Neuronal stem cell (in vitro differentiated cells): ENCODE results near the gene SLC30A9.
A peak's percentile ranks its signal among the peaks of the same experiment; 100 is the strongest.

Experiments
- DNase-seq: peaks from one replicate; pipeline ENCODE4 v3.0.0-alpha.2; 2013; ENCODE audit warnings: low spot score
- H2AFZ ChIP-seq: one replicate; pipeline ENCODE4 v1.6.1; 2013; ENCODE audit warnings: mild to moderate bottlenecking, low read length, inconsistent platforms
- H2AK5ac ChIP-seq: 2 replicates; pipeline ENCODE4 v1.6.1; 2013; ENCODE audit warnings: low read depth, mild to moderate bottlenecking, inconsistent platforms, low read length, moderate library complexity, mixed read lengths
- H2BK120ac ChIP-seq: 2 replicates; pipeline ENCODE4 v1.6.1; 2013; ENCODE audit warnings: low read depth, mild to moderate bottlenecking, inconsistent platforms, low read length, moderate library complexity, mixed read lengths
- H2BK12ac ChIP-seq: one replicate; pipeline ENCODE4 v1.6.1; 2013; ENCODE audit warnings: low read length, inconsistent platforms
- H2BK15ac ChIP-seq: 2 replicates; pipeline ENCODE4 v1.6.1; 2013; ENCODE audit warnings: mild to moderate bottlenecking, low read length, inconsistent platforms, mixed read lengths
- H2BK5ac ChIP-seq: one replicate; pipeline ENCODE4 v1.6.1; 2013; ENCODE audit warnings: inconsistent platforms, mild to moderate bottlenecking, low read length, moderate library complexity
- H3K14ac ChIP-seq: one replicate; pipeline ENCODE4 v1.6.1; 2013; ENCODE audit warnings: low read length, inconsistent platforms
- H3K18ac ChIP-seq: 2 replicates; pipeline ENCODE4 v1.6.1; 2013; ENCODE audit warnings: low read length, inconsistent platforms
- H3K23ac ChIP-seq: 2 replicates; pipeline ENCODE4 v1.6.1; 2013; ENCODE audit warnings: low read depth, mild to moderate bottlenecking, mixed read lengths, low read length, inconsistent platforms; ENCODE audit not compliant: poor library complexity
- H3K27ac ChIP-seq: replicated peaks from 3 replicates; pipeline ENCODE4 v1.5.1; 2013; ENCODE audit warnings: low read length, inconsistent platforms
- H3K27me3 ChIP-seq, 3 experiments: 2 replicates each; pipeline ENCODE4 v1.6.1; 2013; ENCODE audit warnings: low read length in 3 of 3, mild to moderate bottlenecking in 2 of 3, inconsistent platforms in 1 of 3, low read depth in 1 of 3, mixed read lengths in 1 of 3, moderate library complexity in 1 of 3; ENCODE audit not compliant: control insufficient read depth in 3 of 3, insufficient read depth in 3 of 3
- H3K36me3 ChIP-seq, 2 donors: replicated peaks in 1 of 2; 2 replicates each; pipeline ENCODE4 v1.6.1; 2013; ENCODE audit warnings: low read length in 2 of 2; ENCODE audit not compliant: control insufficient read depth in 2 of 2, insufficient read depth in 2 of 2
- H3K4ac ChIP-seq: 2 replicates; pipeline ENCODE4 v1.6.1; 2013; ENCODE audit warnings: inconsistent platforms, mild to moderate bottlenecking, low read length, moderate library complexity
- H3K4me1 ChIP-seq, 2 donors: 1 replicate in 1 of 2; 2 replicates in 1 of 2; pipeline ENCODE4 v1.6.1; 2013; ENCODE audit warnings: low read length in 2 of 2, low read depth in 1 of 2; ENCODE audit not compliant: control insufficient read depth in 2 of 2, insufficient read depth in 1 of 2
- H3K4me2 ChIP-seq: one replicate; pipeline ENCODE4 v1.6.1; 2013; ENCODE audit warnings: mild to moderate bottlenecking, low read length, inconsistent platforms; ENCODE audit not compliant: insufficient read depth, poor library complexity, severe bottlenecking
- H3K4me3 ChIP-seq, 2 donors: 2 replicates each; pipeline ENCODE4 v1.5.1; 2013; ENCODE audit warnings: low read length in 2 of 2, mild to moderate bottlenecking in 2 of 2, inconsistent platforms in 1 of 2, moderate library complexity in 1 of 2
- H3K79me1 ChIP-seq: one replicate; pipeline ENCODE4 v1.6.1; 2013; ENCODE audit warnings: low read depth, mild to moderate bottlenecking, inconsistent platforms, low read length, moderate library complexity
- H3K9ac ChIP-seq: one replicate; pipeline ENCODE4 v1.6.1; 2013; ENCODE audit warnings: mild to moderate bottlenecking, low read depth, low read length, inconsistent platforms; ENCODE audit not compliant: poor library complexity
- H3K9me3 ChIP-seq, 2 donors: replicated peaks in 1 of 2; 2 replicates each; pipeline versions ENCODE3 to v1.6.1; 2013; ENCODE audit warnings: low read length in 2 of 2, mild to moderate bottlenecking in 2 of 2, inconsistent platforms in 1 of 2, low read depth in 1 of 2, mixed read lengths in 1 of 2, moderate library complexity in 1 of 2; ENCODE audit not compliant: control insufficient read depth in 2 of 2, insufficient read depth in 1 of 2
- H4K8ac ChIP-seq: one replicate; pipeline ENCODE4 v1.6.1; 2013; ENCODE audit warnings: low read depth, mild to moderate bottlenecking, inconsistent platforms, low read length, moderate library complexity
- H4K91ac ChIP-seq: one replicate; pipeline ENCODE4 v1.6.1; 2013; ENCODE audit warnings: low read length, low read depth, mild to moderate bottlenecking, inconsistent platforms; ENCODE audit not compliant: poor library complexity
- WGBS, 2 donors: extraction: QIAGEN DNeasy Blood & Tissue Kit; methylation state at CpG; one replicate each; pipeline ENCODE4 v1.1.7; 2013; ENCODE audit warnings: missing lambda C conversion rate in 2 of 2, mixed read lengths in 1 of 2; ENCODE audit not compliant: insufficient read length in 2 of 2, insufficient replicate concordance in 1 of 2; ENCODE audit errors: extremely low coverage in 2 of 2; 5-methylcytosine and 5-hydroxymethylcytosine counted together

The SLC30A9 gene

DNA sequence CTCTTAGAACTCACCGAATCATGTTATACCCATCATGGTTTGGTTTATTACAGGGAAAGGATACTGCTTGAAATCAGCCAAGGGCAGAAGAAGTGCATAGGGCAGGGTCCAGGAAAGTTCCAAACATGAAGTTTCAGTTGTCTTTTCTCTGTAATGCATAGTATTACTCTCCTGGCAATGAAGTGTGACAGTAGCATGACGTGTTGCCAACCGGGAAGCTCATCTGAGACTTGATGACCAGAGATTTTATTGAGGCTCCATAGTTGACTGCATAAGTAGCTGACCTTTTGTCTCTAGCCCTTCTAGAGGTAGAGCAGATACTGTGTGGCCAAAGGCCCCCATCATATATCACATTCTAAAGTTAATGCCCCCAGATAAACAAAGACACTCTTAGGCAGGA lies 90.0 kb downstream of the SLC30A9 start:
- no peak overlapping the region for H4K8ac ChIP-seq
- no peak overlapping the region for H3K18ac ChIP-seq
- no peak overlapping the region for H3K9ac ChIP-seq
- H2BK15ac ChIP-seq = no peak overlapping the region
- WGBS, 2 donors = no CpG with 5 or more reads among the region's 3 CpGs
- no peak overlapping the region for H2BK12ac ChIP-seq
- H3K36me3 ChIP-seq = peaks cover 4 to 52% of the 10 kb centered on the region in 2 donors
- H3K4ac ChIP-seq = no peak overlapping the region
- H3K4me3 ChIP-seq = no peak overlapping the region
- H3K27ac ChIP-seq = no peak overlapping the region
- no peak for DNase-seq
- H3K23ac ChIP-seq = no peak overlapping the region
- no peaks in the 10 kb centered on the region for H3K27me3 ChIP-seq
- no peak overlapping the region for H2BK120ac ChIP-seq
- no peaks in the 10 kb centered on the region for H3K4me1 ChIP-seq
- H3K14ac ChIP-seq = no peak overlapping the region
- H2BK5ac ChIP-seq = no peak overlapping the region
- no peaks in the 10 kb centered on the region for H3K79me1 ChIP-seq
- no peak overlapping the region for H4K91ac ChIP-seq
- no peaks in the 10 kb centered on the region for H3K9me3 ChIP-seq
- no peak overlapping the region for H3K4me2 ChIP-seq
- no peak overlapping the region for H2AK5ac ChIP-seq
- H2AFZ ChIP-seq = no peak overlapping the region

DNA sequence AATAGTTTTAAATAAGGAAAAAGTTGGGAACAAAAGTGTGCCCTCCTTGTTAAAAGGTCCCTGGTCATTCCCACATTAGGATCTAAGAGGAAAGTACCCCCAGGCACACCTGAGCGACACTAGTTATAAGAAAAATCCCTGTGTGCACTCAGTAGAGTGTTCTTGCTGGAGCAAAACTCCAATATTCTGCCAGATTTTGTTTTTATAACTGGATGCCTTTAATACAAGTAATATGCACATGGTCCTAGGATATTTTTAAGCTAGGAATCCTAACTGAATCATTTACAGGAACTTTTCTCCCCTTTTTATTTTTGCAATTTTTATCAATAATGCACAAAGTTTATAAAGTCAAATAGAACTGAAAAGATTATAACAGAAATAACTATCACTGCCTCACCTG lies 93.5 kb downstream of the SLC30A9 start:
- Histone ChIP-seq H2AK5ac (no peak overlapping the region), H3K9me3 (no peaks in the 10 kb centered on the region), H2AFZ (no peak overlapping the region), H3K4me1 (no peaks in the 10 kb centered on the region), H3K9ac (no peak overlapping the region), H3K4me2 (no peak overlapping the region), H2BK15ac (no peak overlapping the region), H3K4ac (no peak overlapping the region), H3K4me3 (no peak overlapping the region), H3K79me1 (no peaks in the 10 kb centered on the region), H3K23ac (no peak overlapping the region), H3K18ac (no peak overlapping the region), H2BK12ac (no peak overlapping the region), H3K27ac (no peak overlapping the region), H3K36me3 (peaks cover 4 to 46% of the 10 kb centered on the region in 2 donors), H2BK5ac (no peak overlapping the region), H2BK120ac (no peak overlapping the region), H3K27me3 (no peaks in the 10 kb centered on the region), H3K14ac (no peak overlapping the region), H4K91ac (no peak overlapping the region), H4K8ac (no peak overlapping the region)
- WGBS, 2 donors = no CpG with 5 or more reads among the region's 1 CpG
- no peak for DNase-seq

DNA sequence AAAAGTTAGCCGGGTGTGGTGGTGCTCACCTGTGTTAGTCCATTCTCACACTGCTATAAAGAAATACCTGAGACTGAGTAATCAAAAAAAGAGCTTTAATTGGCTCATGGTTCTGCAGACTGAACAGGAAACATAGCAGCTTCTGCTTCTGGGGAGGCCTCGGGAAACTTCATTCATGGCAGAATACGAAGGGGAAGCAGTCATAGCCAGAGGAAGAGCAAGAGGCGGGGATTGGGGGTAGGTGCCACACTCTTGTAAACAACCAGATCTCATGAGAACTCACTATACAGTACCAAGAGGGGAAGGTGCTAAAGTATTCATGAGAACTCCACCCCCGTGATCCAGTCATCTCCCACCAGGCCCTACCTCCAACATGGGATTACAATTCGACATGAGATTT lies 98.1 kb downstream of the SLC30A9 start:
- no peak overlapping the region for H2AFZ ChIP-seq
- no peaks in the 10 kb centered on the region for H3K4me1 ChIP-seq
- no peak overlapping the region for H2BK5ac ChIP-seq
- no peak overlapping the region for H2BK120ac ChIP-seq
- H2AK5ac ChIP-seq = no peak overlapping the region
- H3K9ac ChIP-seq = no peak overlapping the region
- H3K79me1 ChIP-seq = no peaks in the 10 kb centered on the region
- H4K8ac ChIP-seq = no peak overlapping the region
- H3K4ac ChIP-seq = no peak overlapping the region
- no peak overlapping the region for H2BK12ac ChIP-seq
- no peak overlapping the region for H4K91ac ChIP-seq
- H3K36me3 ChIP-seq = peaks cover 0 to 34% of the 10 kb centered on the region in 2 donors
- no CpG with 5 or more reads among the region's 6 CpGs for WGBS, 2 donors
- no peak for DNase-seq
- no peak overlapping the region for H3K14ac ChIP-seq
- no peaks in the 10 kb centered on the region for H3K9me3 ChIP-seq
- no peak overlapping the region for H3K27ac ChIP-seq
- no peaks in the 10 kb centered on the region for H3K27me3 ChIP-seq
- H3K23ac ChIP-seq = no peak overlapping the region
- no peak overlapping the region for H2BK15ac ChIP-seq
- H3K4me3 ChIP-seq = peak overlapping the region in 1 of 2 donors; percentile 54
- H3K18ac ChIP-seq = no peak overlapping the region
- no peak overlapping the region for H3K4me2 ChIP-seq

DNA sequence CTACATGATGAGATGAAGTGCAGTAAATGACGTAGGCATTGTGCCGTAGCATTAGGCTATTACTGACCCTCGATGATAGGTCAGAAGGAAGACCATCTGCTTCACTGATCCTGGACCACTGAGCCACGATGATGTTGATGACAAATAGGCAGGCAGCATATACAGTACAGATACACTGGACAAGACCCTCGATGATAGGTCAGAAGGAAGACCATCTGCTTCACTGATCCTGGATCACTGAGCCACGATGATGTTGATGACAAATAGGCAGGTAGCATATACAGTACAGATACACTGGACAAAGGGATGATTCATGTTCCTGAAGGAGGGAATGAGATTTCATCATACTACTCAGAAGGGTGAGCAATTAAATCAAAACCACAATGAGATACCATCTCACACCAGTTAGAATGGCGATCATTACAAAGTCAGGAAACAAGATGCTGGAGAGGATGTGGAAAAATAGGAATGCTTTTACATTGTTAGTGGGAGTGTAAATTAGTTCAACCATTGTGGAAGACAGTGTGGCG lies 111.2 kb downstream of the SLC30A9 start:
- Histone ChIP-seq H3K9ac (no peak overlapping the region), H2BK5ac (no peak overlapping the region), H2BK15ac (no peak overlapping the region), H3K4me3 (no peak overlapping the region), H3K79me1 (no peaks in the 10 kb centered on the region), H2AFZ (no peak overlapping the region), H3K23ac (no peak overlapping the region), H2AK5ac (no peak overlapping the region), H3K36me3 (no peaks in the 10 kb centered on the region), H3K27me3 (no peaks in the 10 kb centered on the region), H3K4me1 (no peaks in the 10 kb centered on the region), H4K91ac (no peak overlapping the region), H3K4ac (no peak overlapping the region), H3K14ac (no peak overlapping the region), H4K8ac (no peak overlapping the region), H3K4me2 (no peak overlapping the region), H3K27ac (no peak overlapping the region), H2BK12ac (no peak overlapping the region), H3K9me3 (peaks cover 0 to 2% of the 10 kb centered on the region in 2 donors), H3K18ac (no peak overlapping the region), H2BK120ac (no peak overlapping the region)
- no CpG with 5 or more reads among the region's 8 CpGs for WGBS, 2 donors
- DNase-seq = no peak
